HUDEP-2 (cell line): Measurements from ENCODE around the gene SLC47A1.
"Not testable (repeated sequence)": the region's sequence is repeated elsewhere in the genome, so short reads cannot be mapped to it uniquely, and the experiment has no call there.

ENCODE experiments used
- DNase-seq, 76 experiments: peaks; one replicate each; lab custom pipeline; 2025; ENCODE audit not compliant: unreplicated experiment in 76 of 76; lab: John Stamatoyannopoulos, UW

The SLC47A1 gene

DNA sequence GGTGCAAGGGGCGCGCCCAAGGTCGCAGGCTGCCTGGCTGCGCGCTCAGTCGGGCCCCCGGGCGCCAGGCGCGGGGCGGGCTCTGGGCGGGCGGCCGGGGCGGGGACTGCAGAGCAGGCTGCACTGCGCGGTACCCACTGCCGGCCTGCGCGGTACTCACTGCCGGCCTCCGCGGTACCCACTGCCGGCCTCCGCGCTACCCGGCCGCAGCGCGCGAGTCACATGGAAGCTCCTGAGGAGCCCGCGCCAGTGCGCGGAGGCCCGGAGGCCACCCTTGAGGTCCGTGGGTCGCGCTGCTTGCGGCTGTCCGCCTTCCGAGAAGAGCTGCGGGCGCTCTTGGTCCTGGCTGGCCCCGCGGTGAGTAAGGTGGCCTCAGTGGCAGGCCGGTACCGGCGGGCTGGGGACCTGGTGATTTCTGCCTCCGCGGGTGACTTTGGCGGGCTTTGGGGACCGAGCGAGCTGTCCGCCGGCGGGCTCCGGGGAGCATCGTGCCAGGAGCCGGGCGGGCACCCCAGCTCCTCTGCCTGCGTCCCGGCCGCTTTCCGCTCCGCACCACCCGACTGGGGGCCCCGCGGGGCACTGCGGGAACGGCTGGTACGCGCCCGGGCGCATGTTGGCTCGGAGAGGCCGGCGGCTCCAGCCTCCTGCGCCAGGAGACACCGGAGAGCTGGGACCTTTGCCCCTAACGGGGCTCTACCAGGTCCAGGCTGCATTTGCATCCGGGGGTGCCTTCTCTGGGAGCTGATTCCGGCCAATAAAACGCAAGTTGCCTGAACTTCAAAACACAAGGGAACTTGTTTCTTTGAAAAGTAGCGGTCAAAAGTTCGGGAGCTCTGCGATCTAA, at the start of gene SLC47A1:
Gene SLC47A1 (plus strand): TSS at position 137 of the 844 bp plus-strand sequence. CDS start 86 bp downstream, at position 223.
- no peak for DNase-seq

DNA sequence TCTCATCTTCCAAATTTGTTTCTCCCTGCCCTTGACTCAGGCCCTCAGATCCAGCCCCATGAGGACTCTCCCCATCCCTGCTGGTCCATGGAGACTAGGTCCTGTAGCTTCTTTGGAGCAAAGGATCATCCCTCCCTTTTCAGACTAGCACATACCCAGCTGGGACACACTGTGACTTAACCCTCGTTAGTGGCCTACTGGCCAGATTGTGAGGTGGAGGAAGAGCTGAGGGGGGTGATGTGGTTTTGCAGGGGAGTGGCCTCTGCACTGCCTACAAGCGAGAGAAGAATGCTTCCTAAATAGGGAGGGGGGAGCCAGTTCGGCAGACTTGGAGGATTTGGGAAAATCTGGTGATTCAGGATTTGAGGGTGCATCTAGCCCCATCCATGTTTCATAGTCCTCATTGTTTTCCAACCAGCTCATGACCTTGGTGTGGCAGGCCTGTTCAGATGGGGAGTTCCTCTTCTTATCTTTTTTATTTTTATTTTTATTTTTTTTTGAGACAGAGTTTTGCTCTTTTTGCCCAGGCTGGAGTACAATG, 47.8 kb upstream of the SLC47A1 start:
- DNase-seq = no peak

DNA sequence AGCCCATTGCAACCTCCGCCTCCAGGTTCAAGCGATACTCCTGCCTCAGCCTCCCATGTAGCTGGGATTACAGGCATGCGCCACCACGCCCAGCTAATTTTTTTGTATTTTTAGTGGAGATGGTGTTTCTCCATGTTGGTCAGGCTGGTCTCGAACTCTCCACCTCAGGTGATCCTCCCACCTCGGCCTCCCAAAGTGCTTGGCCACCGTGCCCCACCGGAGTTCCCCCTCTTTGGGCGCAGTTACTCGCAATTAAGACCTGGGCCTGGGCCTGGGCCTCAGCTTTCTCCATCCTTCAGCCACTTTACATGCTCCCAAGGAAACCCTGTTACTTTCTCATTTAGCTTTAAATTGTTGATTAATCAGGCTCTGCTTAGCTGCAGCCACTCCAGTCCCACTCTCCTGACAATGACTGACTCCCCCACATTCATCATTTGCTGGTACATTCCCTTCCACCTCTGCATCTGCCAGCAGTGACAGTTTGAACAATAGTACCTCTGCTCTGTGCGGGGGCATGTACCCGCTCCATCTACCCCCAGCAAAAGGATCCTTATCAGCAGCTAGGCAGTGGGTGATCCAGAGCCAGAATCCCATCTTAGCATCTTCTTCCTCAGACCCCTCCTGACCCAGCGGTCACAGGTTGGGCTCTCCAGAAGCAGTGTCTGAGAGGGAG, 47.2 kb upstream of the SLC47A1 start:
- no peak for DNase-seq

DNA sequence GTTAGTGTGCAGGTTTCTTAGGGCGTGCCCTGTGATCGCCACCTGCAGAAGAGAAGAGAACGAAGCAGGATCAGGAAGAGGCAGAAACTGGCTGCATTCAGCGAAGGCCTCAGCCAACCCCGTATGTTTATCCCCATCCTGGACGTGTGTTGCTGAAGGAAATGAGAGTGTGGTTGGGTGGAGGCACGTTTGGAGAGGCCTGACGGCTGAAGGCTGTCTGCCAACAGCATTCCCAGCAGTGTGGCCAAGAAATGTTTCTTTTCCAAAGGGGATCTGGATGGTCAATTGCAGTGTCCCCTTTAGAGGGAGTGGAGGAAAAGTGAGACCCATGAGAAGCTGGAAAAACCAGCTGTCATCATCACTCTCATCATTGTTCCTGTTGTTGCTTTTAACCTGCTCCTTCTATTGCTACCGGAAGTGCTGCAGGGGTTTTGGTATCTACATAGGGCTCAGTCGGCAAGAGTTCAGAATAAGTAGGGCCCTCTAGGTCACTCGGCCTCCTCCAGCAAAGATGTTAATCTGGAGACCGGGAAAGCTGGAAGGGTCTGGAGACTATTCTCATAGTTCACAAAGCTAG, 46.5 kb upstream of the SLC47A1 start:
- no peak for DNase-seq

- no peak for DNase-seq
These were observed 41.5 kb upstream of the SLC47A1 start for GRCh38 chr17:19492141-19492540.

- no peak for DNase-seq
These were observed 38.5 kb upstream of the SLC47A1 start for GRCh38 chr17:19494961-19495806.

DNA sequence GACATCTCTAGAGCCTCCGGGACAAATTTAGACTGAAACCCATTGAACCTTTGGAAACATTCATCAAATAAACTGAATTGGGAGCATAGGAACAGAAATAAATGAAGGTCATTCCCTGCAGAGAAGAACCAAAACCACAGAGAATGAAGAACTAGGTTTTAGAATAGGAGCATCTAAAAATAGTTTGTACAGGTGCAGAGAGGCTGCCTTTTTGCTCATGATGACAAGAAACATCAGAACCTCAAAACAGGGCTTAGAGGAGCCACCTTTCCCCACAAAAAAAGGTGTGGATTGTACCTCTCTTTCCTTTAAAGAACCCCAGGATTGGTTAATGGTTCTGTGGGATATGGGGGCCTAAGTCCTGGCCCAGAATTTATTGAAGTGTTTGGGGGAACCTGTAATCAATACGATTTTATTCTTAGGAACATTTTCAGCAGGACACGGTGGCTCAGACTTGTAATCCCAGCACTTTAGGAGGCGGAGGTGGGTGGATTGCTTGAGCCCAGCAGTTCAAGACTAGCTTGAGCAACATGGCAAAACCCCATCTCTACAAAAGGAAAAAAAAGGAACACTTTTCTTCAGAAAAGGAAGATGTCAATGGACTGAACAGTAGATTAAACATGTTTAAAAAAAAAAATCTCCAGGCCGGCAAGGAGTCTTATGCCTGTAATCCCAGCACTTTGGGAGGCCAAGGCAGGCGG, 37.7 kb upstream of the SLC47A1 start:
- DNase-seq = no peak

- DNase-seq = no peak
These were observed 36.0 kb upstream of the SLC47A1 start for GRCh38 chr17:19497624-19498023.

DNA sequence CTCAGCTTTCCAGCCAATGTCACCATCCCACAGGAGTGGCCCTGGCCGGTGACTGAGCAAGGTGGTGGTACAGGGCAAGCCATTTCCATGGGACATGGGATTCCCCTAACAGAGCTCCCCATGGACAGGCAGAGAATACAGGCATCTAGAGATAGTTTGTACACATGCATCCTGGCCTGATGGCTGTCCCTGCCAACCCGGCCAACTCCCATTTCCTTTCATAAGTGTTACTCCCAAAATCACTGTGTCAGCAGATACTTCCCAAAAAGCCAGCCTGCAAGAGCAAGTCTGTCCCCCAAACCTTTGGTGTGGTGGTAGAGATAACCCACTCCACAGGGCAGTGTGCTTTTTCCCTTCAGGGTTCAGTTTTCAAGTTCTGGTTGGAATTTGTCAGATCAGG, 32.4 kb upstream of the SLC47A1 start:
- DNase-seq = no peak

DNA sequence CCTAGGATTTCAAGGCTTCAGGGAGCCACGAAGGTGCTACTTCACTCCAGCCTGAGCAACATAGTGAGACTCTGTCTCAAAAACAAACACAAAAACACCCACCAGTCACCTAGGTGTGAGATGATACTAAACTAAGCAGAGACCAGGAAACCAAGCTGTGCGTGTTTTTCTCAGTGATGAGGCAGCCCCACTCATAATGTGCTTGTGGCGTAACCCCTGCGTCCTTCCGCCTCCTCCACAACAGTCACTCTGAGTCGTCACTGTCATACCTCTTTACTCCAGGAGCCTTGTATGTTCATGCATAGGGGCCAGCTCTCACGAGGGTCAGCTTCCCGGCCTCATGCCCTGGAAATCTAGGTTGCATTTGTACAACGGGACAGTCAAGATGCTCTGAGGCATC, 31.1 kb upstream of the SLC47A1 start:
- DNase-seq = no peak

DNA sequence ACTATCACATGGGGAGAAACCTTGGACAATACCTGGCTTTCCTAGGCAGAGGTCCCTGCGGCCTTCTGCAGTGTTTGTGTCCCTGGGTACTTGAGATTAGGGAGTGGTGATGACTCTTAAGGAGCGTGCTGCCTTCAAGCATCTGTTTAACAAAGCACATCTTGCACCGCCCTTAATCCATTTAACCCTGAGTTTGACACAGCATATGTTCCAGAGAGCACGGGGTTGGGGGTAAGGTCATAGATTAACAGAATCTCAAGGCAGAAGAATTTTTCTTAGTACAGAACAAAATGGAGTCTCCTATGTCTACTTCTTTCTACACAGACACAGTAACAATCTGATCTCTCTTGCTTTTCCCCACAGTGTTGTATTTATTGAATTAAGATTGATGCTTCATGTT, 28.1 kb upstream of the SLC47A1 start:
- not testable (repeated sequence) for DNase-seq

- peak in 61 of 76 experiments; percentile 8 to 90 (median 51) for DNase-seq
These were observed 25.7 kb upstream of the SLC47A1 start for GRCh38 chr17:19507775-19508576.

DNA sequence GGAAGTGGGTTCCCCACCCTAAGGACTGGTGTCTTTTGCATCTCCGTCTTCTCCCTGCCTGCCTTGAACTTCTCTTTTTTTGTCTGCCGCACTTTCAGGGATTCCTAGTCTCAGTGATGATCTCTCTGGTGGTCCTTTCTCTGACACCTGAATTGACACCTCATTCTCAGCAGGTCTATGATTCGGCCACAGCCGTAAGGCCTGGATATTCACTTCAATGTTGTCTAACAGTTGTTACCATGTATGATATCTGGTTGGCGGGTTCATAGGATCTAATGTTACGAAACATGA, 25.1 kb upstream of the SLC47A1 start:
- DNase-seq = peak in 1 of 76 experiments; percentile 27

DNA sequence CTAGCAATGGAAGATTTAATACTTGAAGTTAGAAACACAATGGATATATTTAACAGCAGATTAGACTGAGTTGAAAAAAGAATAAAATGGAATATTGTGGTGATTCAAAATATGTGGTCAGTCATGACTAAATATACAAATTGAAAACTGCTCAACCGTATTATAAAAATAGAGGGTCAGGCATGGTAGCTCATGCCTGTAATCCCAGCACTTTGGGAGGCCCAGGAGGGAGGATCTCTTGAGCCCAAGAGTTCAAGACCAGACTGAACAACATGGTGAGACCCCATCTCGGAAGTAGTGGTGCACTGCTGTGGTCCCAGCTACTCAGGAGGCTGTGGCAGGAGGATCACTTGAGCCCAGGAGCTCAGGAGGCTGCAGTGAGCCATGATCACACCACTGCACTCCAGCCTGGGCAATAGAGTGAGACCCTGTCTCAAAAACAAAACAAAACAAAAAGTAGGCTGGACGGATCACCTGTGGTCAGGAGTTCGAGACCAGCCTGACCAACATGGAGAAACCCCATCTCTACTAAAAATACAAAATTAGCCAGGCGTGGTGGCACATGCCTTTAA, 24.3 kb upstream of the SLC47A1 start:
- DNase-seq = not testable (repeated sequence)

GRCh38 chr17:19510903-19511302, 22.8 kb upstream of the SLC47A1 start:
- DNase-seq = no peak

DNA sequence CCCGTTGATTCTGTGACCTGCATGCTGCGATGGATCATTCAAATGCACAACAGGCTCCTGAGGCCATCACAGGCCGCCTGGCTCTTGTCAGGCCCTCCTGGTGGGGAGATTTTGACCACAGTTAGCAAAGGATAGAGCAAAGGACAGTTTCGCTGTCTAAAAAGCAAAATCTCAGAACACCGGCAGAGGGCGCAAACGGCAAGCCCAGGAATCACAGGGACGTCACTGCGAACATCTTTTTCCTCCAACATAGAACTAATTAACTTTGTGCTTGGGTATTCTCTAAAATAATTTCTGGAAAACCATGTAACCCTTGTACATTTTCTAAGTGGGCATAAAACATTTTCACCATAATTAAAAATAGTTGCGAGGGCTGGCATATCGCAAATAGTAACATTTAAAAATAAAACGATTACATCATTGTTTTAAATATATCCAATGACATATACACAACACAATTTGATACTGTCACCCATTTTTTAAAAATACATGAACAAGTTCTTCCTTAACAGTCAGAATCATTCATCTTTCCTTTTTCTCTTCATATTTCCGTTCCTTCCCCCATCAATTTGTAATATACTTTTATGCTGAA, 19.7 kb upstream of the SLC47A1 start:
- DNase-seq = peak in 47 of 76 experiments; percentile 1 to 59 (median 26)

DNA sequence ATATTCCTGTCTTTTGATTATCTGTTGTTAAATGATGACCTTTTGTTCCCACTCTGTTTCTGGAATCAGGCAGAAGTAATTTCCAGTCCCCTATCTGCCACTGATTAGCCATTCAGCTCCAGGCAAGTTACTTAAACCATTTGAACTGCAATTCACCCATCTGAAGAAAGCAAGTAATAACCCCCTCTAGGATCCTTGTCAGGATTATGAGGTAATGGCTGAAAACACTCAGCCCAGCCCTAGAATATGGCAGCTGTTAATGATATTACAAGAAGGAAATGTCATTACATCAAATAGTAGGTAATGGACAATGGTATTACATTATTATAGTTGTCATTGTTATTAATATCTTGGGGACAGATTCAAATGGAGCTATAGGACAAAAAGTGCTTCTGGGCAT, 16.0 kb upstream of the SLC47A1 start:
- no peak for DNase-seq
